Mammary epithelial cell (primary cell): ENCODE data around the gene OR1D2.
"Not testable (repeated sequence)": the region's sequence is repeated elsewhere in the genome, so short reads cannot be mapped to it uniquely, and the experiment has no call there.

Experiments used
- CTCF ChIP-seq, 2 donors: IDR thresholded peaks in 1 of 2; conservative IDR thresholded peaks in 1 of 2; 2 replicates each; pipeline ENCODE4 v1.5.1; 2011 to 2012; ENCODE audit warnings: inconsistent platforms in 2 of 2, low read length in 2 of 2, mild to moderate bottlenecking in 2 of 2, control low read depth in 1 of 2, low read depth in 1 of 2; ENCODE audit not compliant: insufficient read depth in 1 of 2; ENCODE audit errors: extremely low read depth in 1 of 2
- EZH2 ChIP-seq: IDR thresholded peaks from 2 replicates; pipeline ENCODE4 v1.6.1; 2012; ENCODE audit warnings: low read length, inconsistent platforms, borderline replicate concordance

GRCh38 chr17:3062824-3063377 is 41.3 kb downstream of the OR1D2 start:
- TF ChIP-seq CTCF (conservative IDR thresholded peaks at IDR 0.05 in 1 of 2, IDR thresholded peaks at IDR 0.05 in 1 of 2; ENCODE audit: extremely low read depth in 1 of 2, insufficient read depth in 1 of 2, low read depth in 1 of 2, low read length in 2 of 2); EZH2: not testable (repeated sequence)
